ENCODE data around the gene TMIGD3. TPM values are rescaled to one million over a fixed set of nuclear protein-coding genes. Genes with fewer than 3 reads are reported as not detected.

TMIGD3 gene
- polyA plus RNA-seq, 1 donor (not counting 4 experiments of a cell fraction or from before 2014, with no cell fraction given), result not detected

DNA sequence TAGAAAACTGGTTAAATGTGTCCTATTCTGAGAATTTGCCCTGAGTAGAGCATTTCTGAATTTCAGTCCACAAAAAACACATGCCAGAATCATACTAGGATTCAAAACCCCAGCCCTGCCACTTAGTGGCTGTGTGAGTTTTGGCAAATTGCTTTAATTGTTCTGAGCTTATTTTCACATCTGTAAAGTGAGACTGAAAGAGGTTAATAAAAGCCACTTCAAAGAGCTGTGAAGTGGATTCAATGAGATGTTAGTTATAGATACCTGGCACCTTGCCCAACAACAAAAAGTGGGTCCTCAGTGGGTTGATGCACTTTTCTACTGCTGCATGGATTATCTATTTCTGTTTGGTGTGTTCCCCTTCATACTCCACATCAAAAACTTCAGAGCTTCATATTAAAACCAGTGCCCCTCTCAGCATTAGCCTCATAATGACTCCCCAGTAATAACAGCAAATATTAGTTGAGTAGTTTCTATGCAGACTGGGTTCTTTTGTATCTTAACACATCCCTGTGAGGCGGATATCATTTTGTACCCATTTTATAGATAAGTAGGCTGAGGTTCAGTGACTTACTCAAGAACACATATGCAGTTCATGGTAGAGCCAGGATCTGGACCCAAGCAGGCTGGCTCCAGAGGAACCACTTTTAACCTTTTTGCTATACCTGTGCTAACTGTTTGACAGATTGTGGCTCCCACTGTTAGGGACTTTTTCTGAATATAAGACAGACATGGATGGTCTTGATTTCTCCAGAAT lies 14.2 kb upstream of the TMIGD3 start:
- Histone ChIP-seq H3K27ac (ENCODE audit: control insufficient read depth, insufficient read depth, low read length) (no peak overlapping the region), H3K9me1 (ENCODE audit: control insufficient read depth, extremely low read depth, insufficient read depth, low read length) (no peaks in the 10 kb centered on the region), H3K4me1 (ENCODE audit: control insufficient read depth, extremely low read depth, insufficient read depth, low read length) (peaks cover 4% of the 10 kb centered on the region), H3K36me3 (ENCODE audit: control insufficient read depth in 2 of 2, extremely low read depth in 1 of 2, insufficient read depth in 2 of 2, low read length in 2 of 2) (no peaks in the 10 kb centered on the region), H4K20me1 (ENCODE audit: control insufficient read depth, extremely low read depth, insufficient read depth, low read length) (no peaks in the 10 kb centered on the region), H3K27me3 (ENCODE audit: control insufficient read depth, extremely low read depth, insufficient read depth, low read length) (no peaks in the 10 kb centered on the region), H3K79me2 (ENCODE audit: control insufficient read depth, insufficient read depth, low read length) (no peaks in the 10 kb centered on the region), H3K4me2 (ENCODE audit: control insufficient read depth, extremely low read depth, insufficient read depth, low read depth, low read length) (no peak overlapping the region), H3K4me3 (ENCODE audit: control insufficient read depth in 2 of 3, extremely low read depth in 1 of 3, insufficient read depth in 2 of 3, low read depth in 1 of 3, low read length in 3 of 3) (no peak overlapping the region), H2AFZ (ENCODE audit: control insufficient read depth, low read length) (no peak overlapping the region), H3K9me3 (ENCODE audit: control insufficient read depth, low read depth, low read length) (no peaks in the 10 kb centered on the region), H3K9ac (ENCODE audit: control insufficient read depth, extremely low read depth, insufficient read depth, low read length) (no peak overlapping the region)
- dilution Hi-C loops (cut with MboI; ENCODE audit: extremely low pct_ligation_motif_present, low sequenced_read_pairs), result no loop called here
- DNase-seq (ENCODE audit: low read depth, low spot score) (no peak), FAIRE-seq (no peak)
- TF ChIP-seq, protein P1, sequence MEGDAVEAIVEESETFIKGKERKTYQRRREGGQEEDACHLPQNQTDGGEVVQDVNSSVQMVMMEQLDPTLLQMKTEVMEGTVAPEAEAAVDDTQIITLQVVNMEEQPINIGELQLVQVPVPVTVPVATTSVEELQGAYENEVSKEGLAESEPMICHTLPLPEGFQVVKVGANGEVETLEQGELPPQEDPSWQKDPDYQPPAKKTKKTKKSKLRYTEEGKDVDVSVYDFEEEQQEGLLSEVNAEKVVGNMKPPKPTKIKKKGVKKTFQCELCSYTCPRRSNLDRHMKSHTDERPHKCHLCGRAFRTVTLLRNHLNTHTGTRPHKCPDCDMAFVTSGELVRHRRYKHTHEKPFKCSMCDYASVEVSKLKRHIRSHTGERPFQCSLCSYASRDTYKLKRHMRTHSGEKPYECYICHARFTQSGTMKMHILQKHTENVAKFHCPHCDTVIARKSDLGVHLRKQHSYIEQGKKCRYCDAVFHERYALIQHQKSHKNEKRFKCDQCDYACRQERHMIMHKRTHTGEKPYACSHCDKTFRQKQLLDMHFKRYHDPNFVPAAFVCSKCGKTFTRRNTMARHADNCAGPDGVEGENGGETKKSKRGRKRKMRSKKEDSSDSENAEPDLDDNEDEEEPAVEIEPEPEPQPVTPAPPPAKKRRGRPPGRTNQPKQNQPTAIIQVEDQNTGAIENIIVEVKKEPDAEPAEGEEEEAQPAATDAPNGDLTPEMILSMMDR (optimal IDR thresholded peaks at IDR 0.05 in 1 of 3, IDR thresholded peaks at IDR 0.05 in 1 of 3, conservative IDR thresholded peaks at IDR 0.05 in 1 of 3; ENCODE audit: extremely low read depth in 1 of 3, insufficient read depth in 2 of 3, low read length in 3 of 3), result no peak
- no peak for TF ChIP-seq EZH2 (IDR thresholded peaks at IDR 0.05; ENCODE audit: low read length)

DNA sequence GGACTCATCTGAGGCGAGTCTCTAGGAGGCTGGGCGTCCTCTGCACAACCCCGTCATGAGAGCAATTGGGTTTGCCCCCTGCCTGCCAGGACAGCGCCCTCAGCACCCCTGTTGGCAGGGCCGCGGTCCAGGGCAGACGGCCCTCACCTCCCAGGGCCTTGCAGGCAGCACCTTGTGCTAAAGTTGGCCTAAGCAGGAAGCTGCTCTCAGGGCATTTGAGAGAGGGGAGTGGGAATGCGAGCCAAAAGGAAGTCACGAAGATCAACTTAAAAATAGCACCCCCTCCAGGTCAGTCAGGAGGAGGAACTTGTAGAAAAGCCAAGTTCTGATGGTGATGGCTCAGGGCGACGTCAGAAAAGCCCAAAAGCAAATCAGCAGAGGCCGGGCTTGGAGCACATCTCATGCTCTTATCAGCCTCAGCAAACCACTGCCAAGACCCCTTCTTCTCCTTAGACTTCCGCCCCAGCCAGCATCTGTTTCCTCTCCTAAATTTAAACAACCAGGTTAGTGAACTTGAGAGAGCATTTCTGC lies 12.6 kb upstream of the TMIGD3 start:
- peak overlapping the region; percentile 67 for H2AFZ ChIP-seq (ENCODE audit: control insufficient read depth, low read length)
- DNase-seq (ENCODE audit: low read depth, low spot score), result no peak
- no peaks in the 10 kb centered on the region for H3K9me3 ChIP-seq (ENCODE audit: control insufficient read depth, low read depth, low read length)
- peaks cover 4% of the 10 kb centered on the region for H3K4me1 ChIP-seq (ENCODE audit: control insufficient read depth, extremely low read depth, insufficient read depth, low read length)
- H3K9ac ChIP-seq (ENCODE audit: control insufficient read depth, extremely low read depth, insufficient read depth, low read length), result no peak overlapping the region
- H3K27me3 ChIP-seq (ENCODE audit: control insufficient read depth, extremely low read depth, insufficient read depth, low read length), result no peaks in the 10 kb centered on the region
- FAIRE-seq, result no peak
- TF ChIP-seq, protein P1 (optimal IDR thresholded peaks at IDR 0.05 in 1 of 3, IDR thresholded peaks at IDR 0.05 in 1 of 3, conservative IDR thresholded peaks at IDR 0.05 in 1 of 3; ENCODE audit: extremely low read depth in 1 of 3, insufficient read depth in 2 of 3, low read length in 3 of 3), result peak; percentile 18 to 46 (median 42)
- no peak for TF ChIP-seq EZH2 (IDR thresholded peaks at IDR 0.05; ENCODE audit: low read length)
- peak overlapping the region in 1 of 3 experiments; percentile 49 for H3K4me3 ChIP-seq (ENCODE audit: control insufficient read depth in 2 of 3, extremely low read depth in 1 of 3, insufficient read depth in 2 of 3, low read depth in 1 of 3, low read length in 3 of 3)
- H3K4me2 ChIP-seq (ENCODE audit: control insufficient read depth, extremely low read depth, insufficient read depth, low read depth, low read length), result peak overlapping the region; percentile 49
- no peaks in the 10 kb centered on the region for H3K36me3 ChIP-seq (ENCODE audit: control insufficient read depth in 2 of 2, extremely low read depth in 1 of 2, insufficient read depth in 2 of 2, low read length in 2 of 2)
- no peaks in the 10 kb centered on the region for H3K9me1 ChIP-seq (ENCODE audit: control insufficient read depth, extremely low read depth, insufficient read depth, low read length)
- H3K79me2 ChIP-seq (ENCODE audit: control insufficient read depth, insufficient read depth, low read length), result no peaks in the 10 kb centered on the region
- dilution Hi-C loops (cut with MboI; ENCODE audit: extremely low pct_ligation_motif_present, low sequenced_read_pairs), result no loop called here
- H4K20me1 ChIP-seq (ENCODE audit: control insufficient read depth, extremely low read depth, insufficient read depth, low read length), result no peaks in the 10 kb centered on the region
- no peak overlapping the region for H3K27ac ChIP-seq (ENCODE audit: control insufficient read depth, insufficient read depth, low read length)
